Measurements from ENCODE around the gene BMPR1A.
"Not testable (repeated sequence)": the region's sequence is repeated elsewhere in the genome, so short reads cannot be mapped to it uniquely, and the experiment has no call there.

GRCh38 chr10:86952697-86953096 is 196.3 kb downstream of the BMPR1A start:
- TF ChIP-seq CTCF (IDR thresholded peaks at IDR 0.05); ZFX (IDR thresholded peaks at IDR 0.05; ENCODE audit: borderline replicate concordance): not testable (repeated sequence)
